GM12878 (cell line): Measurements from ENCODE around the gene ANKRD6. TPM values are rescaled to one million over a fixed set of nuclear protein-coding genes. Genes with fewer than 3 reads are reported as not detected.

Experiments used
- ATAC-seq: fragments of 200-7000 bp; cut with Tn5 transposase; 3 replicates; pipeline ENCODE4 v1.9.1; 2020; ENCODE audit warnings: mild to moderate bottlenecking, moderate library complexity
- BruUV-seq: library from RNA; stranded (reverse); fragments of 400-500 nt; replicated peaks from 2 replicates; lab custom pipeline; 2021; lab: Mats Ljungman, UMichigan
- CTCF ChIA-PET: fragments of 300-600 bp; sonication (Branson Sonifier 250); formaldehyde crosslinking; extraction: SDS; loops from one replicate; lab custom pipeline; 2021; ENCODE audit warnings: inconsistent platforms; lab: Yijun Ruan, JAX
- POLR2A ChIA-PET: fragments of 350-600 bp; formaldehyde crosslinking; extraction: SDS; loops from one replicate; lab custom pipeline; 2021; ENCODE audit warnings: inconsistent platforms; lab: Charles Lee
- RAD21 ChIA-PET: fragments of 300-600 bp; sonication (Branson Sonifier 250); formaldehyde crosslinking; loops from one replicate; lab custom pipeline; 2023; ENCODE audit warnings: antibody characterized with exemption; ENCODE audit not compliant: unreplicated experiment; lab: Charles Lee
- SMC1A ChIA-PET: fragments of 300-600 bp; sonication (Branson Sonifier 250); formaldehyde crosslinking; loops from one replicate; lab custom pipeline; 2023; ENCODE audit not compliant: unreplicated experiment, uncharacterized antibody; lab: Charles Lee
- DNase-seq: peaks from one replicate; pipeline ENCODE4 v3.0.0-alpha.2; 2011; ENCODE audit warnings: low read depth, low spot score
- FAIRE-seq: peaks from 3 replicates; lab custom pipeline; 2011; peaks lifted over from hg19 to GRCh38; lab: Jason Lieb, UNC
- H2AFZ ChIP-seq: 2 replicates; pipeline ENCODE4 v1.6.0; 2011; ENCODE audit warnings: low read depth, low read length, control low read depth; ENCODE audit not compliant: control insufficient read depth
- H3K27ac ChIP-seq: 2 replicates; pipeline ENCODE4 v1.5.1; 2011; ENCODE audit warnings: control low read depth; ENCODE audit not compliant: control insufficient read depth, insufficient read depth
- H3K27me3 ChIP-seq, 2 experiments: replicated peaks in 1 of 2; 2 replicates each; pipeline versions ENCODE4 v1.6.0 to v1.6.1; 2011; ENCODE audit warnings: low read length in 1 of 2; ENCODE audit not compliant: control insufficient read depth in 2 of 2, insufficient read depth in 2 of 2
- H3K36me3 ChIP-seq, 2 experiments: 2 replicates each; pipeline ENCODE4 v1.5.1; 2011; ENCODE audit warnings: low read length in 1 of 2; ENCODE audit not compliant: control insufficient read depth in 2 of 2, insufficient read depth in 2 of 2
- H3K4me1 ChIP-seq: 2 replicates; pipeline ENCODE4 v1.6.1; 2011; ENCODE audit warnings: mild to moderate bottlenecking, low read length, moderate library complexity, mixed read lengths; ENCODE audit not compliant: control insufficient read depth, insufficient read depth
- H3K4me2 ChIP-seq: 2 replicates; pipeline ENCODE4 v1.6.0; 2011; ENCODE audit warnings: control low read depth; ENCODE audit not compliant: control insufficient read depth, insufficient read depth
- H3K4me3 ChIP-seq: fragments of 200-600 bp; sonication (generic); 2 replicates; pipeline ENCODE4 v1.5.1; 2016
- H3K79me2 ChIP-seq: 2 replicates; pipeline ENCODE4 v1.6.0; 2011; ENCODE audit warnings: low read length; ENCODE audit not compliant: control insufficient read depth, insufficient read depth
- H3K9ac ChIP-seq: 2 replicates; pipeline ENCODE4 v1.8.0; 2011; ENCODE audit warnings: low read length, control low read depth, mixed read lengths; ENCODE audit not compliant: control insufficient read depth, insufficient read depth
- H3K9me3 ChIP-seq: replicated peaks from 3 replicates; pipeline ENCODE4 v1.5.1; 2011; ENCODE audit warnings: mild to moderate bottlenecking, low read length; ENCODE audit not compliant: control insufficient read depth, insufficient read depth
- H4K20me1 ChIP-seq: 2 replicates; pipeline ENCODE4 v1.6.0; 2011; ENCODE audit not compliant: control insufficient read depth, insufficient read depth
- CREM ChIP-seq: IDR thresholded peaks from 2 replicates; pipeline ENCODE4 v1.6.1; 2014; ENCODE audit warnings: antibody characterized with exemption, low read depth
- IRF4 ChIP-seq: IDR thresholded peaks from 2 replicates; pipeline ENCODE4 v1.6.1; 2011; ENCODE audit warnings: low read depth, low read length
- JUNB ChIP-seq: IDR thresholded peaks from 2 replicates; pipeline ENCODE4 v1.6.1; 2016; ENCODE audit warnings: antibody characterized with exemption, mild to moderate bottlenecking
- KLF5 ChIP-seq: fragments of 450-650 bp; IDR thresholded peaks from 2 replicates; pipeline ENCODE4 v1.6.1; 2014; ENCODE audit warnings: mild to moderate bottlenecking; ENCODE audit not compliant: partially characterized antibody
- NFIC ChIP-seq: IDR thresholded peaks from 2 replicates; pipeline ENCODE4 v1.6.1; 2012; ENCODE audit warnings: low read depth, mild to moderate bottlenecking, inconsistent platforms, low read length, moderate library complexity
- POLR2AphosphoS2 ChIP-seq: IDR thresholded peaks from 2 replicates; pipeline ENCODE4 v1.6.1; 2011; ENCODE audit warnings: low read depth, mild to moderate bottlenecking, low read length, improper control_type of control experiment, moderate library complexity
- SMAD5 ChIP-seq: IDR thresholded peaks from 2 replicates; pipeline ENCODE4 v1.6.1; 2016; ENCODE audit warnings: antibody characterized with exemption, low read depth
- TARDBP ChIP-seq: IDR thresholded peaks from 2 replicates; pipeline ENCODE4 v1.6.1; 2016; ENCODE audit warnings: borderline replicate concordance
- ZBED1 ChIP-seq: IDR thresholded peaks from 2 replicates; pipeline ENCODE4 v1.6.1; 2016; ENCODE audit warnings: borderline replicate concordance
- WGBS: methylation state at CpG from one replicate; pipeline ENCODE4 v1.1.6; 2016; ENCODE audit warnings: low lambda C conversion rate; ENCODE audit not compliant: insufficient replicate concordance, insufficient coverage; ENCODE audit errors: missing lambda C conversion rate; 5-methylcytosine and 5-hydroxymethylcytosine counted together
- in situ Hi-C: fragments of 300-500 bp; cut with MboI; formaldehyde crosslinking; loops from 9 replicates; pipeline ENCODE4 v1.14.3; 2018; ENCODE audit warnings: mixed read lengths
- intact Hi-C: fragments of 100-400 bp; cut with micrococcal nuclease; formaldehyde crosslinking; loops from one replicate; pipeline ENCODE4 v1.14.2; 2022; ENCODE audit not compliant: unreplicated experiment
- polyA plus RNA-seq, 11 experiments: library from polyadenylated mRNA; depleted of rRNA in 4 of 11; unstranded in 6 of 11; stranded (reverse) in 5 of 11; fragments of >200 nt; fragmentation: Nextera tagmentation in 4 of 11; fragmentation: Illumina TruSeq in 1 of 11; extraction: Ambion mirVana in 4 of 11; extraction: Trizol in 1 of 11; gene quantifications; 1 replicate in 1 of 11; 2 replicates in 10 of 11; pipeline versions ENCODE4 v1.2.1 to v1.2.3, GENCODE V29; 2011 to 2016; ENCODE audit warnings: inconsistent platforms in 2 of 11, missing spikeins in 2 of 11, low read depth in 1 of 11
- total RNA-seq, 4 experiments: library from RNA; depleted of rRNA in 3 of 4; stranded (reverse); fragments of >200 nt in 3 of 4; fragmentation: Illumina TruSeq in 1 of 4; extraction: Trizol in 1 of 4; gene quantifications; 2 replicates each; pipeline versions ENCODE4 v1.2.1 to v1.2.3, GENCODE V29; 2013 to 2021
- TF ChIP-seq, protein P1 (sequence below): fragments of 450-650 bp; IDR thresholded peaks from 2 replicates; pipeline ENCODE4 v1.6.1; 2014; ENCODE audit warnings: mild to moderate bottlenecking
- TF ChIP-seq, protein P2 (sequence below): fragments of 450-650 bp; IDR thresholded peaks from 2 replicates; pipeline ENCODE4 v1.6.1; 2016; ENCODE audit warnings: mild to moderate bottlenecking

The ANKRD6 gene
- total and polyA plus RNA-seq, 10 of the 15 experiments (the other 5 are each of a cell fraction or from before 2014, with no cell fraction given), result 0.03 to 0.90 (median 0.38) TPM

DNA sequence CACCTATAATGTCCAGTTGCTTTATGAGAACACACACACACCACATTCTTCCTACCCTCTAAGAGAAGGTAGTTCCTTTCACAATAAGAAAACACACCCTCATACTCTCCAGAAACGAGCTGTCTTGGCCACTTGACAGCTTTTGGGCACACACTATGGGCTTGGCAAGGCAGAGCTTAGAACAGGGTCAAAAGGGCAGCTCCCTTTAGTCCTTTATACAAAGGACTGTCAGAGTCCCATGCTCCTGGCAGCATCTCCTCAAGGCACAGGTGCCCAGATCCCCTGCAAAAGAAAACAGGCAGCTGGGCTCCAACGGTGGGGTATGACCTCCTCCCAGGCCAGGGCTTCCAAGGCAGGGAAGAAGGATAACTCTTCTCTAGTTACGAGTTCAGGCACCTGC, 210.5 kb downstream of the ANKRD6 start (continued):
- TF ChIP-seq, protein P1, sequence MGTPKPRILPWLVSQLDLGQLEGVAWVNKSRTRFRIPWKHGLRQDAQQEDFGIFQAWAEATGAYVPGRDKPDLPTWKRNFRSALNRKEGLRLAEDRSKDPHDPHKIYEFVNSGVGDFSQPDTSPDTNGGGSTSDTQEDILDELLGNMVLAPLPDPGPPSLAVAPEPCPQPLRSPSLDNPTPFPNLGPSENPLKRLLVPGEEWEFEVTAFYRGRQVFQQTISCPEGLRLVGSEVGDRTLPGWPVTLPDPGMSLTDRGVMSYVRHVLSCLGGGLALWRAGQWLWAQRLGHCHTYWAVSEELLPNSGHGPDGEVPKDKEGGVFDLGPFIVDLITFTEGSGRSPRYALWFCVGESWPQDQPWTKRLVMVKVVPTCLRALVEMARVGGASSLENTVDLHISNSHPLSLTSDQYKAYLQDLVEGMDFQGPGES, result no peak
- no peak for TF ChIP-seq KLF5
- no peak for TF ChIP-seq POLR2AphosphoS2

DNA sequence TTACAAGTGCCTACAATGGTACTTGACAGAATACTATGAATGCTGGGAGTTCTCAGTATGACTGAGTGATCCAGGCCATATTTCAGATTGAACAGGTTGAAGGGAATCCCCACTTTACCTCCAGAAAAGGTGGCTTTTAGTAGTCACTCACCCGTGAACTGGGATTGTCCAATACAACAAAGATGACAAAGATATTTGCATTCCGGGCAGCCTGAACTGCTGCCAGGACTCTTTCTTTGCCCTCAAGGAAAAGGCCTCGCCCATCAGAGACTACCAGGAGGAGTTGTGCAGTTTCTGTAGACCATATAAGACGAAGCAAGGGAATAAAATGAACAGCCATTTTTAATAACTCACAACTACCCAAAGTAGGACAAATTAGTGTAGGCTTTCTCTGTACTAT, 211.9 kb downstream of the ANKRD6 start:
- no TSS peak for BruUV-seq
- Histone ChIP-seq H4K20me1 (no peaks in the 10 kb centered on the region), H3K79me2 (no peaks in the 10 kb centered on the region), H2AFZ (no peak overlapping the region), H3K36me3 (peaks cover 4 to 34% of the 10 kb centered on the region in 2 experiments), H3K27me3 (no peaks in the 10 kb centered on the region), H3K4me1 (no peaks in the 10 kb centered on the region), H3K4me3 (no peak overlapping the region), H3K9me3 (no peaks in the 10 kb centered on the region), H3K4me2 (no peak overlapping the region)
- intact Hi-C loops (no loop called here), in situ Hi-C loops (no loop called here)
- POLR2A ChIA-PET, result interaction anchor here (0.5 kb wide), 1 partner anchor 1449 kb away, joined by 4 read pairs; no protein-coding TSS in a partner anchor
- no peak for DNase-seq
- CTCF ChIA-PET, result no interaction called here
- SMC1A ChIA-PET, result interaction anchor here (0.8 kb wide), 1 partner anchor 9 kb away, joined by 3 read pairs; no protein-coding TSS in a partner anchor
- 87% methylated on average over 4 of the region's 4 CpGs for WGBS
- RAD21 ChIA-PET, result no interaction called here
- TF ChIP-seq JUNB, result peak; percentile 43
- peak; percentile 24; the same call in 1 of the 2 replicates for TF ChIP-seq IRF4
- no peak for TF ChIP-seq CREM
- TF ChIP-seq, protein P2, sequence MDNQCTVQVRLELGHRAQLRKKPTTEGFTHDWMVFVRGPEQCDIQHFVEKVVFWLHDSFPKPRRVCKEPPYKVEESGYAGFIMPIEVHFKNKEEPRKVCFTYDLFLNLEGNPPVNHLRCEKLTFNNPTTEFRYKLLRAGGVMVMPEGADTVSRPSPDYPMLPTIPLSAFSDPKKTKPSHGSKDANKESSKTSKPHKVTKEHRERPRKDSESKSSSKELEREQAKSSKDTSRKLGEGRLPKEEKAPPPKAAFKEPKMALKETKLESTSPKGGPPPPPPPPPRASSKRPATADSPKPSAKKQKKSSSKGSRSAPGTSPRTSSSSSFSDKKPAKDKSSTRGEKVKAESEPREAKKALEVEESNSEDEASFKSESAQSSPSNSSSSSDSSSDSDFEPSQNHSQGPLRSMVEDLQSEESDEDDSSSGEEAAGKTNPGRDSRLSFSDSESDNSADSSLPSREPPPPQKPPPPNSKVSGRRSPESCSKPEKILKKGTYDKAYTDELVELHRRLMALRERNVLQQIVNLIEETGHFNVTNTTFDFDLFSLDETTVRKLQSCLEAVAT, result no peak
- no peak for TF ChIP-seq SMAD5
- no peak for TF ChIP-seq ZBED1
- no peak for TF ChIP-seq TARDBP
- no peak for TF ChIP-seq NFIC
- TF ChIP-seq, all 136 proteins: peak for 2
- ATAC-seq, result no peak
- FAIRE-seq, result no peak
- Histone ChIP-seq H3K27ac (no peak overlapping the region), H3K9ac (no peak overlapping the region)
